GM12878 (cell line): Measurements from ENCODE around the gene ZMYND10. TPM values are rescaled to one million over a fixed set of nuclear protein-coding genes. Genes with fewer than 3 reads are reported as not detected.

Experiments
- ATF7 ChIP-seq: fragments of 450-650 bp; IDR thresholded peaks from 2 replicates; pipeline ENCODE4 v1.6.1; 2016; ENCODE audit warnings: low read depth, mild to moderate bottlenecking
- BHLHE40 ChIP-seq, 2 experiments: fragments of 450-650 bp in 1 of 2; IDR thresholded peaks; 2 replicates each; pipeline ENCODE4 v1.6.1; 2011 to 2017; ENCODE audit warnings: low read depth in 2 of 2, borderline replicate concordance in 1 of 2, improper control_type of control experiment in 1 of 2, low read length in 1 of 2, mild to moderate bottlenecking in 1 of 2
- BRCA1 ChIP-seq: IDR thresholded peaks from 2 replicates; pipeline ENCODE4 v1.6.1; 2011; ENCODE audit warnings: low read depth, low read length, improper control_type of control experiment
- CBFB ChIP-seq: IDR thresholded peaks from 2 replicates; pipeline ENCODE4 v1.6.1; 2016; ENCODE audit warnings: antibody characterized with exemption, low read depth
- E2F4 ChIP-seq: IDR thresholded peaks from 2 replicates; pipeline ENCODE4 v1.6.1; 2012; ENCODE audit warnings: low read depth, low read length, improper control_type of control experiment
- ELK1 ChIP-seq: IDR thresholded peaks from 2 replicates; pipeline ENCODE4 v1.6.1; 2012; ENCODE audit warnings: low read depth, low read length, improper control_type of control experiment
- EZH2 ChIP-seq: IDR thresholded peaks from 2 replicates; pipeline ENCODE4 v1.6.1; 2012; ENCODE audit warnings: low read depth, mild to moderate bottlenecking, control low read depth, inconsistent platforms, low read length, borderline replicate concordance; ENCODE audit not compliant: control insufficient read depth
- HDGF ChIP-seq: fragments of 450-650 bp; IDR thresholded peaks from 2 replicates; pipeline ENCODE4 v1.6.1; 2016; ENCODE audit warnings: antibody characterized with exemption
- IKZF1 ChIP-seq: fragments of 450-650 bp; conservative IDR thresholded peaks from 2 replicates; pipeline ENCODE4 v1.6.1; 2017; ENCODE audit warnings: antibody characterized with exemption, mild to moderate bottlenecking
- IRF3 ChIP-seq: fragments of 450-650 bp; IDR thresholded peaks from 2 replicates; pipeline ENCODE4 v1.6.1; 2014; ENCODE audit warnings: mild to moderate bottlenecking
- LARP7 ChIP-seq: fragments of 450-650 bp; IDR thresholded peaks from 2 replicates; pipeline ENCODE4 v1.6.1; 2017; ENCODE audit warnings: mild to moderate bottlenecking
- MLLT1 ChIP-seq: fragments of 450-650 bp; IDR thresholded peaks from 2 replicates; pipeline ENCODE4 v1.6.1; 2016; ENCODE audit warnings: mild to moderate bottlenecking
- PAX5 ChIP-seq: IDR thresholded peaks from 2 replicates; pipeline ENCODE4 v1.6.1; 2011; ENCODE audit warnings: low read depth, low read length, borderline replicate concordance
- POLR2A ChIP-seq: IDR thresholded peaks from 2 replicates; pipeline ENCODE4 v1.6.1; 2011; ENCODE audit warnings: low read depth, mild to moderate bottlenecking, low read length
- POU2F2 ChIP-seq: IDR thresholded peaks from 3 replicates; pipeline ENCODE4 v1.6.1; 2011; ENCODE audit warnings: low read depth, mild to moderate bottlenecking, low read length, borderline replicate concordance
- SMAD5 ChIP-seq: IDR thresholded peaks from 2 replicates; pipeline ENCODE4 v1.6.1; 2016; ENCODE audit warnings: antibody characterized with exemption, low read depth
- TAF1 ChIP-seq: IDR thresholded peaks from 2 replicates; pipeline ENCODE4 v1.6.1; 2011; ENCODE audit warnings: mild to moderate bottlenecking, low read depth, low read length, borderline replicate concordance
- TARDBP ChIP-seq: IDR thresholded peaks from 2 replicates; pipeline ENCODE4 v1.6.1; 2016; ENCODE audit warnings: borderline replicate concordance
- TBL1XR1 ChIP-seq: IDR thresholded peaks from 2 replicates; pipeline ENCODE4 v1.6.1; 2012; ENCODE audit warnings: low read depth, low read length, improper control_type of control experiment
- WRNIP1 ChIP-seq: IDR thresholded peaks from 2 replicates; pipeline ENCODE4 v1.6.1; 2011; ENCODE audit warnings: low read depth, low read length, improper control_type of control experiment, borderline replicate concordance
- ZNF207 ChIP-seq: fragments of 450-650 bp; IDR thresholded peaks from 2 replicates; pipeline ENCODE4 v1.6.1; 2014; ENCODE audit warnings: antibody characterized with exemption, mild to moderate bottlenecking, borderline replicate concordance
- polyA plus RNA-seq, 11 experiments: library from polyadenylated mRNA; depleted of rRNA in 4 of 11; unstranded in 6 of 11; stranded (reverse) in 5 of 11; fragments of >200 nt; fragmentation: Nextera tagmentation in 4 of 11; fragmentation: Illumina TruSeq in 1 of 11; extraction: Ambion mirVana in 4 of 11; extraction: Trizol in 1 of 11; gene quantifications; 1 replicate in 1 of 11; 2 replicates in 10 of 11; pipeline versions ENCODE4 v1.2.1 to v1.2.3, GENCODE V29; 2011 to 2016; ENCODE audit warnings: inconsistent platforms in 2 of 11, missing spikeins in 2 of 11, low read depth in 1 of 11
- total RNA-seq, 4 experiments: library from RNA; depleted of rRNA in 3 of 4; stranded (reverse); fragments of >200 nt in 3 of 4; fragmentation: Illumina TruSeq in 1 of 4; extraction: Trizol in 1 of 4; gene quantifications; 2 replicates each; pipeline versions ENCODE4 v1.2.1 to v1.2.3, GENCODE V29; 2013 to 2021
- TF ChIP-seq, protein P1 (sequence below): IDR thresholded peaks from 2 replicates; pipeline ENCODE4 v1.6.1; 2011; ENCODE audit warnings: borderline replicate concordance, low read depth, mild to moderate bottlenecking, moderate library complexity, low read length; ENCODE audit not compliant: insufficient read depth, poor library complexity, severe bottlenecking

The ZMYND10 gene
- total and polyA plus RNA-seq, 10 of the 15 experiments (the other 5 are each of a cell fraction or from before 2014, with no cell fraction given): 0.11 to 1.0 (median 0.37) TPM

DNA sequence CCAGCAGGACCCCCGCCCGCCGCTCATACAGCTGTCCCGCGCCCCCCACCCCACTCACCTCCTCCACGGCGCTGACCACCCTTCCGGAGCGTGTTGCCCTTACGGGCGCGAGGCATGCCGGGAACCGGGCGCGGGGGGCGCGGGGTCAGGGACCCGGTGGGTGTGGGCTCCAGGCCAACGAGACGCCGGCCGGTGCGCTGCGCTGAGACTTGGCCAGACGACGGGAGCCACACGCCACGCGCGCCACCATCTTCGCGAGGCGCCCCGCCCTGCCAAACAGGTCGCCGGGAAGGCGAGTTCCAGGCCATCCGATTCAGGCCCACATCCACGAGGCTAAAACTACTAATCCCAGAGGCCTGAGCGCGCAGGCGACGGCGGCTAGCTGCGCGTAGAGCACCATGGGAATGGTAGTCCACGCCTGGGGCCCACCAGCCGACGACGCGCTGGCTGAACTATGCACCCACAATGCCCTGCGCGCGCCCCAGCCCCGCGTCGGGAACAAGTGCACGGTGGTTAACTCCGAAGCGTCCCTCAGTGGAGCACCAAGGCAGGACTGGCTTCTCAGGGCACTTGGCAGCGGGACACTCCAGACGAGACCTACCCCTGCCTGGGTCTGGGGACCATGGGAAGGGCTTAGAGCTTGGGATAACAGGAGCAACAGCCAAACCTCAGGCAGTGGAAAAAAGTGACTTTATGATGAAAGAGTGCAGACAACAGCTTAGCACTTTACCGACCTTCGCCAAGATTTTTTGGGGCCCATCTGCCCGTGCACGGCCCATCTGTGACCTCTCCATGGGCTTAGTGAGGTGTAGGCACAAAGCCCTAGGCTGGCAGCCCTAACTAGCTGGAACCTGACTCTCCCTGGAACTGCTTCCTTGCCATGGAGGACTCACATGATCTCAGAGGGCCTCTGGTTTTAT is 53.1 kb downstream of the ZMYND10 start, which contains the start of gene IFRD2 (continued):
- TF ChIP-seq ELK1 (peak; percentile 73; the same call in 1 of the 2 replicates), IKZF1 (peak; percentile 100), MLLT1 (peak; percentile 21; the same call in 1 of the 2 replicates), HDGF (peak; percentile 87), EZH2 (no peak), ATF7 (peak; percentile 20; the same call in 1 of the 2 replicates), IRF3 (no peak), TARDBP (peak; percentile 99), TAF1 (peak; percentile 65; the same call in 1 of the 2 replicates), POU2F2 (peak; percentile 66; the same call in 1 of the 3 replicates), TBL1XR1 (peak; percentile 86), BRCA1 (0 out of 2 replicates have a peak, but pooled peaks have one; percentile 21), BHLHE40 (IDR thresholded peaks at IDR 0.05; ENCODE audit: borderline replicate concordance in 1 of 2, low read depth in 2 of 2, low read length in 1 of 2) (peak; percentile 4 to 66; a peak in 3 of 4 replicates), WRNIP1 (0 out of 2 replicates have a peak, but pooled peaks have one; percentile 83), SMAD5 (peak; percentile 38; the same call in 1 of the 2 replicates), ZNF207 (peak; percentile 90; the same call in 1 of the 2 replicates), CBFB (no peak; the same call in 1 of the 2 replicates), LARP7 (peak; percentile 96), E2F4 (peak; percentile 67; the same call in 1 of the 2 replicates), POLR2A (peak; percentile 89), PAX5 (0 out of 2 replicates have a peak, but pooled peaks have one; percentile 49)
- TF ChIP-seq, protein P1, sequence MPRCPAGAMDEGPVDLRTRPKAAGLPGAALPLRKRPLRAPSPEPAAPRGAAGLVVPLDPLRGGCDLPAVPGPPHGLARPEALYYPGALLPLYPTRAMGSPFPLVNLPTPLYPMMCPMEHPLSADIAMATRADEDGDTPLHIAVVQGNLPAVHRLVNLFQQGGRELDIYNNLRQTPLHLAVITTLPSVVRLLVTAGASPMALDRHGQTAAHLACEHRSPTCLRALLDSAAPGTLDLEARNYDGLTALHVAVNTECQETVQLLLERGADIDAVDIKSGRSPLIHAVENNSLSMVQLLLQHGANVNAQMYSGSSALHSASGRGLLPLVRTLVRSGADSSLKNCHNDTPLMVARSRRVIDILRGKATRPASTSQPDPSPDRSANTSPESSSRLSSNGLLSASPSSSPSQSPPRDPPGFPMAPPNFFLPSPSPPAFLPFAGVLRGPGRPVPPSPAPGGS: no peak
